Lower leg skin (tissue), 4 donors: ENCODE data around the gene MIF4GD. TPM values are rescaled to one million over a fixed set of nuclear protein-coding genes. Genes with fewer than 3 reads are reported as not detected.

ENCODE experiments used
- DNase-seq, 2 donors: peaks; one replicate each; pipeline ENCODE4 v3.0.0-alpha.2; 2019; ENCODE audit warnings: low spot score in 2 of 2
- H3K4me3 ChIP-seq: fragments of 200-600 bp; sonication (generic); 2 replicates; pipeline ENCODE4 v1.5.1; 2017; ENCODE audit warnings: mild to moderate bottlenecking, low read depth; ENCODE audit not compliant: poor library complexity, severe bottlenecking
- CTCF ChIP-seq, 3 donors: fragments of 450-650 bp; IDR thresholded peaks; one replicate each; pipeline ENCODE4 v1.5.1; 2016; ENCODE audit warnings: antibody characterized with exemption in 3 of 3, mild to moderate bottlenecking in 3 of 3, moderate library complexity in 2 of 3
- POLR2A ChIP-seq, 2 donors: fragments of 450-650 bp; IDR thresholded peaks; one replicate each; pipeline ENCODE4 v1.6.1; 2016 to 2017; ENCODE audit warnings: antibody characterized with exemption in 2 of 2, mild to moderate bottlenecking in 1 of 2, moderate library complexity in 1 of 2
- WGBS, 2 donors: methylation state at CpG; one replicate each; pipeline ENCODE4 v1.1.5; 2018; 5-methylcytosine and 5-hydroxymethylcytosine counted together
- intact Hi-C: fragments of 100-400 bp; cut with DNase I; formaldehyde crosslinking; loops from one replicate; pipeline ENCODE4 v1.15.0; 2023; ENCODE audit warnings: low total_unique reads
- total RNA-seq, 4 donors: library from RNA; depleted of rRNA; stranded (reverse); fragments of >200 nt; gene quantifications; one replicate each; pipeline ENCODE4 v1.1.0, GENCODE V29; 2016

The MIF4GD gene
- total RNA-seq, 4 donors from 2014 or later = 22.6 to 41.8 (median 32.6) TPM

- H3K4me3 ChIP-seq = peak overlapping the region; percentile 87
- WGBS, 2 donors = 0 to 1% methylated on average over 30 to 37 of the region's 47 CpGs
- DNase-seq = peak; percentile 47 to 94
- intact Hi-C loops = no loop called here
- TF ChIP-seq POLR2A (IDR thresholded peaks at IDR 0.05) (no peak), CTCF (IDR thresholded peaks at IDR 0.05) (no peak)
Measured at GRCh38 chr17:75270218-75270965, 639 bp downstream of the MIF4GD start.

GRCh38 chr17:75269844-75270217, 1.2 kb downstream of the MIF4GD start:
- peak overlapping the region; percentile 87 for H3K4me3 ChIP-seq
- no peak for DNase-seq
- intact Hi-C loops = no loop called here
- TF ChIP-seq CTCF (IDR thresholded peaks at IDR 0.05) (no peak), POLR2A (IDR thresholded peaks at IDR 0.05) (no peak)
- 14 to 18% methylated on average over 5 to 6 of the region's 6 CpGs for WGBS, 2 donors

GRCh38 chr17:75267411-75268232, 3.4 kb downstream of the MIF4GD start:
- intact Hi-C loops = no loop called here
- no peak for DNase-seq
- no peak overlapping the region for H3K4me3 ChIP-seq
- TF ChIP-seq POLR2A (IDR thresholded peaks at IDR 0.05) = no peak
- TF ChIP-seq CTCF (IDR thresholded peaks at IDR 0.05) = no peak
- WGBS, 2 donors = 35 to 42% methylated on average over 14 of the region's 14 CpGs

GRCh38 chr17:75267153-75267410, 3.9 kb downstream of the MIF4GD start:
- TF ChIP-seq POLR2A (IDR thresholded peaks at IDR 0.05) (no peak), CTCF (IDR thresholded peaks at IDR 0.05) (no peak)
- intact Hi-C loops = no loop called here
- 19 to 32% methylated on average over 2 of the region's 2 CpGs for WGBS, 2 donors
- no peak overlapping the region for H3K4me3 ChIP-seq
- no peak for DNase-seq

- no peak overlapping the region for H3K4me3 ChIP-seq
- DNase-seq = no peak
- WGBS, 2 donors = 83% methylated on average over 12 to 13 of the region's 13 CpGs
- TF ChIP-seq POLR2A (IDR thresholded peaks at IDR 0.05) (no peak), CTCF (IDR thresholded peaks at IDR 0.05) (no peak)
- intact Hi-C loops = no loop called here
Measured at GRCh38 chr17:75266316-75267152, 4.5 kb downstream of the MIF4GD start.
